C4-2B (cell line): ENCODE measurements around the gene IGFBP7.

Experiments
- CTCF ChIP-seq: fragments of 450-650 bp; conservative IDR thresholded peaks from 2 replicates; pipeline ENCODE4 v1.5.1; 2017; ENCODE audit warnings: mild to moderate bottlenecking
- ZFX ChIP-seq: fragments of 450-650 bp; IDR thresholded peaks from 2 replicates; pipeline ENCODE4 v1.6.1; 2017

DNA sequence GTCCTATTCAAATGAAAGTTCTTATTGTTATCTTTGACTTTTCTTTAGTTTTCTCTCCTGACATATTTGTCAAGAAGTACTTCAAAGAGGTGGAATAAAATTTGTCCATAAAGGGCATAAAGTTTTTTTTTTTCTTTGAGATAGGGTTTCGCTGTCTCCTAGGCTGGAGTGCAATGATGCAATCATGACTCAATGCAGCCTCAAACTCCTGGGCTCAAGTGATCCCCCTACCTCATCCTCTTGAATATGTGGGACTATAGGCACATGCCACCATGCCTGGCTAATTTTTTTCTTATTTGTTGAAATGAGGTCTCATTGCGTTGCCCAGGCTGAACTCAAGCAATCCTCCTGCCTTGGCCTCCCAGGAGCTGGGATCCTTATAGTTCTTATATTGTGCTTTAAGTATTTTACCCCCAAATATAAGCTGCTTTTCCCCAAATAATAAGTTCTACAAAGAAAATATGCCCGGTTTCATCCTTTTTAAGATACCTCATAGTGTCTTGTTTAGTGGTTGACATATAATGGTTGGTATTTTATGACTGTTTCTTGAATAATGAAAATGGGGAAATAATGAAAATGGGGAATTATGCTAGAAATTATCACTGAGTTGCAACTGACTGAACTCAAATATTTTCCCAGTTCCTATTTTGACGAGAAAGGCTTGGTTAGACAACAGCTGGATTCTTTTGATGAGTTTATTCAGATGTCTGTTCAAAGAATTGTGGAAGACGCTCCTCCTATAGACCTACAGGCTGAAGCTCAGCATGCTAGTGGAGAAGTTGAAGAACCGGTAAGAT lies 119.9 kb downstream of the IGFBP7 start:
- TF ChIP-seq CTCF (no peak), ZFX (no peak)
